Measurements from ENCODE around the gene CNTNAP5.
A peak's percentile ranks its signal among the peaks of the same experiment; 100 is the strongest.

The CNTNAP5 gene

DNA sequence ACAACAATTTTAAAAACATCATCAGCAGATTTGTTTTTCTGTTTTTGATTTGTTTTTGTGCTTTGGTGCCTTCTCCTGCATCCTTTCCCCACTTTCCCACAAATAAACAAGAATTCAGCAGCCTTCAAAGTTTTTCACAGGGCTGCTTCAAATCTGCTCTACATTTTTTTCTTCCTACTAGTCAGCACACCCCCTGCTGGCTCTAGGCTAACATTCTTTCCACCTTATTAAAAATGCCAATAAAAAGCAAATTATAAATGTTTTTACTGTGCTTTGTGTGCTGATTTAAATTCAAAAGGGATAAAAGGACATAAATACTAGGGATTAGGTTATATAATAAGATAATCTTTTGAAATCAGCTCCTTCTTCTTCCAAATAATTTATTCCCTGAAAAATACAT lies 6.2 kb upstream of the CNTNAP5 start:
- TF ChIP-seq CTCF (IDR thresholded peaks at IDR 0.05; ENCODE audit: low read depth, low read length): no peak
- no peak for TF ChIP-seq MYC (IDR thresholded peaks at IDR 0.05; ENCODE audit: low read depth, low read length)
- TF ChIP-seq POLR2A (IDR thresholded peaks at IDR 0.05; ENCODE audit: extremely low read depth, insufficient read length): no peak
- TF ChIP-seq, protein P1, sequence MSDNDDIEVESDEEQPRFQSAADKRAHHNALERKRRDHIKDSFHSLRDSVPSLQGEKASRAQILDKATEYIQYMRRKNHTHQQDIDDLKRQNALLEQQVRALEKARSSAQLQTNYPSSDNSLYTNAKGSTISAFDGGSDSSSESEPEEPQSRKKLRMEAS (IDR thresholded peaks at IDR 0.05; ENCODE audit: low read depth, low read length): no peak
- no peak for DNase-seq (ENCODE audit: low read depth)

DNA sequence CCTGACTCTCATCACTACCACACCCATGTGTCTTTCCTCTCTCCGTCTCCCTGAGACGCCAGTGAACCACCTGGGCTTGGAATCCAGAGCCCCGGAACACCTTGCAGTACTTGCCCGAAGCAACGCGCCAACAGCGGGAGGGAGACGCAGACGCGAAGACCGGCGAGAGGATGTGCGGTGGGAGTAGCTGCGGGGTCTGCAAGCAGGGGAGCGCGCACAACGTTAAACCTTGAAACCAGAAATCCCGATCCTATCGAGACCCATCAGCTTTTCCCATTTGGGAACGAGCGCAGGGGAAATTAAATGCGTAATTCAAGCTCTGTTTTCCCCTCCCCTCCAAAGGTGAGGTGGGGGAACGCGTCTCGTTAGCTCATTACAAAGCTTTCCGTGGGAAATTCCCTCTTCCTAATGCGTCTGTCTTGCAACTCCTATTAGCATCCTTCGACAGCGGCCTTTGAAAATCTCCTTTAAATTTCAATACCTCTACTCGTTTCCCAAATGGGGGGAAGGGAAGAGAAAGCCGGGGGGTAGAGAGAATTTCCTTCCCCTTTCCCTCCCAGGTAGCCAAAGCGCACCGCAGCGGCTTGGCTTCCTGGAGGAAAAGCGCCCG lies 421 bp upstream of the CNTNAP5 start:
- TF ChIP-seq CTCF (IDR thresholded peaks at IDR 0.05; ENCODE audit: low read depth, low read length): no peak
- no peak for TF ChIP-seq POLR2A (IDR thresholded peaks at IDR 0.05; ENCODE audit: extremely low read depth, insufficient read length)
- TF ChIP-seq, protein P1 (IDR thresholded peaks at IDR 0.05; ENCODE audit: low read depth, low read length): no peak
- DNase-seq (ENCODE audit: low read depth): no peak
- no peak overlapping the region for H3K4me3 ChIP-seq (ENCODE audit: low read depth, low read length)

More for the DNA sequence above, 6.2 kb upstream of the CNTNAP5 start:
- H3K4me3 ChIP-seq (ENCODE audit: low read depth, low read length): no peak overlapping the region

GRCh38 chr2:124025891-124026434 lies 876 bp downstream of the CNTNAP5 start:
- DNase-seq (ENCODE audit: low read depth): no peak
- H3K4me3 ChIP-seq (ENCODE audit: low read depth, low read length): no peak overlapping the region
- TF ChIP-seq POLR2A (IDR thresholded peaks at IDR 0.05; ENCODE audit: extremely low read depth, insufficient read length) (no peak), CTCF (IDR thresholded peaks at IDR 0.05; ENCODE audit: low read depth, low read length) (no peak), MYC (IDR thresholded peaks at IDR 0.05; ENCODE audit: low read depth, low read length) (no peak)
- TF ChIP-seq, protein P1 (IDR thresholded peaks at IDR 0.05; ENCODE audit: low read depth, low read length): no peak

- TF ChIP-seq, protein P1 (IDR thresholded peaks at IDR 0.05; ENCODE audit: low read depth, low read length): no peak
- TF ChIP-seq MYC (IDR thresholded peaks at IDR 0.05; ENCODE audit: low read depth, low read length) (no peak), POLR2A (IDR thresholded peaks at IDR 0.05; ENCODE audit: extremely low read depth, insufficient read length) (no peak), CTCF (IDR thresholded peaks at IDR 0.05; ENCODE audit: low read depth, low read length) (no peak)
- no peak for DNase-seq (ENCODE audit: low read depth)
- H3K4me3 ChIP-seq (ENCODE audit: low read depth, low read length): no peak overlapping the region
Measured at GRCh38 chr2:124026503-124026902, 1.4 kb downstream of the CNTNAP5 start.

- no peak overlapping the region for H3K4me3 ChIP-seq (ENCODE audit: low read depth, low read length)
- peak; percentile 63 for TF ChIP-seq CTCF (IDR thresholded peaks at IDR 0.05; ENCODE audit: low read depth, low read length)
- TF ChIP-seq POLR2A (IDR thresholded peaks at IDR 0.05; ENCODE audit: extremely low read depth, insufficient read length): no peak
- peak; percentile 66 for DNase-seq (ENCODE audit: low read depth)
Measured at GRCh38 chr2:124027182-124027581, 2.1 kb downstream of the CNTNAP5 start.
